ENCODE data around the gene TMEM270. TPM values are rescaled to one million over a fixed set of nuclear protein-coding genes. Genes with fewer than 3 reads are reported as not detected.
"Not testable (repeated sequence)": the region's sequence is repeated elsewhere in the genome, so short reads cannot be mapped to it uniquely, and the experiment has no call there.

TMEM270 gene
- total RNA-seq, 1 experiment from 2014 or later: not detected

GRCh38 chr7:73882047-73882402 lies 21.1 kb downstream of the TMEM270 start:
- Histone ChIP-seq H3K27me3 (ENCODE audit: control insufficient read depth, insufficient read depth, low read length) (no peaks in the 10 kb centered on the region), H3K36me3 (replicated peaks; ENCODE audit: control insufficient read depth, insufficient read depth, low read length) (no peaks in the 10 kb centered on the region), H3K4me3 (ENCODE audit: insufficient read depth, low read depth, low read length) (no peak overlapping the region)
- DNase-seq: no peak

- H3K27me3 ChIP-seq (ENCODE audit: control insufficient read depth, insufficient read depth, low read length); DNase-seq; H3K36me3 ChIP-seq (replicated peaks; ENCODE audit: control insufficient read depth, insufficient read depth, low read length); H3K4me3 ChIP-seq (ENCODE audit: insufficient read depth, low read depth, low read length): not testable (repeated sequence)
Observed at GRCh38 chr7:73884867-73885422, 24.0 kb downstream of the TMEM270 start.

GRCh38 chr7:73885433-73885974 lies 24.5 kb downstream of the TMEM270 start:
- Histone ChIP-seq H3K4me3 (ENCODE audit: insufficient read depth, low read depth, low read length) (no peak overlapping the region), H3K36me3 (replicated peaks; ENCODE audit: control insufficient read depth, insufficient read depth, low read length) (no peaks in the 10 kb centered on the region), H3K27me3 (ENCODE audit: control insufficient read depth, insufficient read depth, low read length) (no peaks in the 10 kb centered on the region)
- no peak for DNase-seq

GRCh38 chr7:73885975-73886798 lies 25.2 kb downstream of the TMEM270 start:
- H3K4me3 ChIP-seq (ENCODE audit: insufficient read depth, low read depth, low read length): no peak overlapping the region
- H3K27me3 ChIP-seq (ENCODE audit: control insufficient read depth, insufficient read depth, low read length): no peaks in the 10 kb centered on the region
- H3K36me3 ChIP-seq (replicated peaks; ENCODE audit: control insufficient read depth, insufficient read depth, low read length): no peaks in the 10 kb centered on the region
- DNase-seq: peak; percentile 77

GRCh38 chr7:73887762-73888161 lies 26.8 kb downstream of the TMEM270 start:
- Histone ChIP-seq H3K36me3 (replicated peaks; ENCODE audit: control insufficient read depth, insufficient read depth, low read length) (no peaks in the 10 kb centered on the region), H3K27me3 (ENCODE audit: control insufficient read depth, insufficient read depth, low read length) (no peaks in the 10 kb centered on the region), H3K4me3 (ENCODE audit: insufficient read depth, low read depth, low read length) (no peak overlapping the region)
- DNase-seq: peak; percentile 32

- DNase-seq: peak; percentile 71
- Histone ChIP-seq H3K27me3 (ENCODE audit: control insufficient read depth, insufficient read depth, low read length) (no peaks in the 10 kb centered on the region), H3K4me3 (ENCODE audit: insufficient read depth, low read depth, low read length) (no peak overlapping the region), H3K36me3 (replicated peaks; ENCODE audit: control insufficient read depth, insufficient read depth, low read length) (no peaks in the 10 kb centered on the region)
Observed at GRCh38 chr7:73888959-73889358, 28.0 kb downstream of the TMEM270 start.

GRCh38 chr7:73890555-73891147 lies 29.7 kb downstream of the TMEM270 start:
- H3K4me3 ChIP-seq (ENCODE audit: insufficient read depth, low read depth, low read length): no peak overlapping the region
- no peaks in the 10 kb centered on the region for H3K36me3 ChIP-seq (replicated peaks; ENCODE audit: control insufficient read depth, insufficient read depth, low read length)
- DNase-seq: peak; percentile 33
- no peaks in the 10 kb centered on the region for H3K27me3 ChIP-seq (ENCODE audit: control insufficient read depth, insufficient read depth, low read length)

GRCh38 chr7:73891178-73891885 lies 30.4 kb downstream of the TMEM270 start:
- Histone ChIP-seq H3K4me3 (ENCODE audit: insufficient read depth, low read depth, low read length) (no peak overlapping the region), H3K36me3 (replicated peaks; ENCODE audit: control insufficient read depth, insufficient read depth, low read length) (no peaks in the 10 kb centered on the region), H3K27me3 (ENCODE audit: control insufficient read depth, insufficient read depth, low read length) (no peaks in the 10 kb centered on the region)
- peak; percentile 70 for DNase-seq

- no peak overlapping the region for H3K4me3 ChIP-seq (ENCODE audit: insufficient read depth, low read depth, low read length)
- H3K36me3 ChIP-seq (replicated peaks; ENCODE audit: control insufficient read depth, insufficient read depth, low read length): no peaks in the 10 kb centered on the region
- no peak for DNase-seq
- H3K27me3 ChIP-seq (ENCODE audit: control insufficient read depth, insufficient read depth, low read length): no peaks in the 10 kb centered on the region
Observed at GRCh38 chr7:73892003-73892999, 31.3 kb downstream of the TMEM270 start.

GRCh38 chr7:73893342-73894101 lies 32.6 kb downstream of the TMEM270 start:
- no peaks in the 10 kb centered on the region for H3K27me3 ChIP-seq (ENCODE audit: control insufficient read depth, insufficient read depth, low read length)

GRCh38 chr7:73894166-73894565 lies 33.2 kb downstream of the TMEM270 start:
- no peak overlapping the region for H3K4me3 ChIP-seq (ENCODE audit: insufficient read depth, low read depth, low read length)
- DNase-seq: no peak

More at GRCh38 chr7:73893342-73894101, 32.6 kb downstream of the TMEM270 start:
- Histone ChIP-seq H3K4me3 (ENCODE audit: insufficient read depth, low read depth, low read length) (no peak overlapping the region), H3K36me3 (replicated peaks; ENCODE audit: control insufficient read depth, insufficient read depth, low read length) (no peaks in the 10 kb centered on the region)
- DNase-seq: peak; percentile 60

GRCh38 chr7:73894733-73895551 lies 34.0 kb downstream of the TMEM270 start:
- no peak overlapping the region for H3K4me3 ChIP-seq (ENCODE audit: insufficient read depth, low read depth, low read length)

More at GRCh38 chr7:73894166-73894565, 33.2 kb downstream of the TMEM270 start:
- no peaks in the 10 kb centered on the region for H3K36me3 ChIP-seq (replicated peaks; ENCODE audit: control insufficient read depth, insufficient read depth, low read length)
- H3K27me3 ChIP-seq (ENCODE audit: control insufficient read depth, insufficient read depth, low read length): no peaks in the 10 kb centered on the region

More at GRCh38 chr7:73894733-73895551, 34.0 kb downstream of the TMEM270 start:
- DNase-seq: peak; percentile 66
- H3K36me3 ChIP-seq (replicated peaks; ENCODE audit: control insufficient read depth, insufficient read depth, low read length): no peaks in the 10 kb centered on the region
- no peaks in the 10 kb centered on the region for H3K27me3 ChIP-seq (ENCODE audit: control insufficient read depth, insufficient read depth, low read length)
